CD4-positive, alpha-beta T cell treated with Interleukin-6 for 4 hours (primary cell): ENCODE measurements around the gene ELL.
"Not testable (repeated sequence)": the region's sequence is repeated elsewhere in the genome, so short reads cannot be mapped to it uniquely, and the experiment has no call there.

Source experiments
- DNase-seq: peaks from one replicate; pipeline ENCODE4 v3.0.0-alpha.2; 2020; ENCODE audit warnings: mixed read lengths

ELL gene

GRCh38 chr19:18521692-18522123, at the start of gene ELL:
TSS of gene ELL (minus strand) at chr19:18522070. CDS start at chr19:18522055, 15 bp downstream.
- no peak for DNase-seq

GRCh38 chr19:18568367-18568766, 46.5 kb upstream of the ELL start:
- no peak for DNase-seq

DNA sequence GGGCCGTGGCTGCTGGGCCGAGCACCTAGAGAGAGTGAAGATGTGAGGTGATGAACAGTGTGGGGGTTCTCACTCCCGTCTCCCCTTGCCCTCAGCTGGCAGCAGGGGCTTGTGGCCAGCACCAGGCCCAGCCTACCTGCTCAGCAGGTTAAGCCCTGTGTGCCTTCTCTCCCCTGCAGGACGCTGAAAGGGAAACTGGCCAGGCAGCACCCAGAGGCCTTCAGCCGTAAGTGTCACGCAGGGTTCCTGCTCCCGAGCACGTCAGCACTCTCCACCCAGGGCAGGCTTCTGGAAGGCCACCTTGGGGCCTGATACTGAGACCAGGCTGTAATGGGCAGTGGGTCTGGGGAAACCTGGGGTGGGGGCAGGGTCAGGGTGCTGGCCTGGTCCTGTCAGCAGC, 45.1 kb upstream of the ELL start:
- no peak for DNase-seq

- DNase-seq: no peak
Observed at GRCh38 chr19:18562086-18562485, 40.2 kb upstream of the ELL start.

DNA sequence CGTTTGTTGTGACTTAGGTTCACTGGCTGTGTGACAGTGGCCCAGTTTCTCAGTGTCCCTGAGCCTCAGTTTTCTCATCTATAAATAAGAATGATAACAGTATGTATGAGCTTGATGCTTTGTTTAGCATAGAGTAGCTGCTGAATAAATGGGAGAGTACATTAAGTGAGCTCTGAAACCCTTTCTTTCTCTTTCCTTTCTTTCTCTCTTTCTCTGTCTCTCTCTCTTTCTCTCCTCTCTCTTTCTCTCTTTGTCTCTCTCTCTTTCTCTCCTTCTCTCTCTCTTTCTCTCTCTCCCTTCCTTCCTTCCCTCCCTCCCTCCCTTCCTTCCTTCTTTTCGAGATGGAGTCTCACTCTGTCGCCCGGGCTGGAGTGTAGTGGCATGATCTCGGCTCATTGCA, 37.8 kb upstream of the ELL start:
- DNase-seq: no peak

GRCh38 chr19:18558604-18559003, 36.7 kb upstream of the ELL start:
- DNase-seq: no peak

- DNase-seq: no peak
Observed at GRCh38 chr19:18558202-18558555, 36.3 kb upstream of the ELL start.

DNA sequence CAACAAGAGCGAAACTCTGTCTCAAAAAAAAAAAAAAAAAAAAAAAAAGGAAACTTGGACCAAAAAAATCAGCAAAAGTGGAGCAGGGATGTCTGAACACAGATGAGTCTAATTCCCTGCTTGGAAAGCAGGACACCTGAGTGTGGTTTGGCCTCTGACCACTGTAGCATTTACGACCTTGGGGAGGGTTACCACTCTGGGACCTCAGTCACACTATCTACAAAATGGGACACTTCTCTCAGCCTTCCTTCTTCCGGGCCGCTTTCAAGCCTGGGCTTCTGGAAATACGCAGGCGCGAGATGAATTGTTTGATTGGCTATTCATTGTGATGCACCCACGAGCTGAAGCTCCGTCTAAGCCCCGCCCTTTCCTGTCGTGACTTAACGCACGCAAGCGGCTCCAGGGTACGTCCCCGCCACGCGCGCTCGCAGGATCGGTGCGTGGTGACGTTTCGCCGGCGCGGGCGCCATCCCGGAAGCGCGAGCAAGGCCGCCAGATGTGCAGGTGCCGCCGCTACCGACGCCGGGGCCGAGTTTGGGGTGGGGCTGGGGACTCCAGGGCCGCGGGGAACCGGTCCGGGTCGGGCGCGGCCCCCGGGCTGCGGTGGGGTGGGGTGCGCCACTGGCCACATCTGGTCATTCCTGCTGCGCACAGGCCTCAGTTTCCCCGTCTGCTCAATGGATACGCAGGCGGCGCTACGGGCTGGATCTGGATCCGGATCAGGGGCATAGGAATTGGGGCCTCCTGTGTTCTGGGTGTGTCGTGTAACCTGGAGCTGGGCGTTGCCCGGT, 35.7 kb upstream of the ELL start, which contains the start of gene KXD1:
Gene KXD1 (plus strand): TSS at position 460 of the 791 bp plus-strand sequence. CDS start 4,187 bp downstream, outside the sequence.
- peak; percentile 99 for DNase-seq

DNA sequence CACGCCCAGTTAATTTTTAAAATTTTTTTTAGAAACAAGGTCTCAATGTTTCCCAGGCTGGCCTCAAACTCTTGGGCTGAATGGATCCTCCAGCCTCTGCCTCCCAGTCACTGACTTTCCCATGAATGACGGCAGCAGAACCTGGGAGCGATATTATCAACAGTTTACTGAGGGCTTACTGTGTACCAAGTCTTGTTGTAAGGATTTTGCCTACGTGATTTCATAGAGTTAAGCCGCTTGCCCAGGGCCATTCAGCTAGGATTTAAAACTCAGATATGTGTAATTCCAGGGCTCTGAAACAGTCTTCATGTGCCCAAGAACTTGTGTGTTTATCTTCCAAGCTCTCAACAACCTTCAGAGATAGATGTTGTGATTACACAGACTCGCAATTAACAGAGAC, 29.8 kb upstream of the ELL start:
- DNase-seq: no peak

GRCh38 chr19:18543814-18544475, 22.1 kb upstream of the ELL start:
- peak; percentile 85 for DNase-seq

- DNase-seq: peak; percentile 97
Observed at GRCh38 chr19:18542941-18543813, 21.3 kb upstream of the ELL start, which contains the start of gene FKBP8. TSS of gene FKBP8 (minus strand) at chr19:18543573. CDS start at chr19:18541970, 1,603 bp downstream.

GRCh38 chr19:18541992-18542940, 20.4 kb upstream of the ELL start:
- no peak for DNase-seq

DNA sequence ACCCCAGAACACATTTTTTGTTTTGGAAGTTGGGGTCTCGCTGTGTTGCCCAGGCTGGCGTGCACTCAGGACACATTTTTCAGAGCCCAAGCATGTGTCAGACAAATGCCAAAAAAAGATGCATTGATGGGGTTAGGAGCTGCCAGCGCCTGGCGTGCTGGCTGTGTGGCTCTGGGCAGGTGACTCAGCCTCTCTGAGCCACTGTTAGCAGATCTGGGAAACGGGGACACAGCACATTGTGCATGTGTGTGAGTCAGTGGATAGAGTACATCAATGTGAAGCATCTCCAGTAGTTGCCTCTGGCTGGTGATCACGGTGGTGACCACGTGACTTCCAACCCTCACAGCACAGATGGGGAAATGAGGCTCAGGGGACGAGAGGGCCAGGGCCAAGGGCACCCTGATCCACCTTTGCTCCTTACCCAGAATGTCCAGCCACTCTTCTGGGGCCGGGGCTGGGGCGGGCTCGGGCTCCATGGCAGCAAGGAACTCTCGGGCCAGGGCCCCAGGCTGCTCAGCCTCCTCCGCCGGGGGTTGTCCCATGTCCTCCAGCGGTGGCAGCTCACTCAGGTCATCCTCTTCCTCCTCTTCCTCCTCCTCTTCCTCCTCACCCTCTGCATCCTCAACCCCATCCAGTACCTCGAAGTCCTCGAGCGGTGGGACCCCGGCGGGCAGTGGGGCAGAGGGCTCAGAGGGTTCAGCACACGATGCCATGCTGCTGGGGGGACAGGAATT, 19.6 kb upstream of the ELL start:
- DNase-seq: no peak

DNA sequence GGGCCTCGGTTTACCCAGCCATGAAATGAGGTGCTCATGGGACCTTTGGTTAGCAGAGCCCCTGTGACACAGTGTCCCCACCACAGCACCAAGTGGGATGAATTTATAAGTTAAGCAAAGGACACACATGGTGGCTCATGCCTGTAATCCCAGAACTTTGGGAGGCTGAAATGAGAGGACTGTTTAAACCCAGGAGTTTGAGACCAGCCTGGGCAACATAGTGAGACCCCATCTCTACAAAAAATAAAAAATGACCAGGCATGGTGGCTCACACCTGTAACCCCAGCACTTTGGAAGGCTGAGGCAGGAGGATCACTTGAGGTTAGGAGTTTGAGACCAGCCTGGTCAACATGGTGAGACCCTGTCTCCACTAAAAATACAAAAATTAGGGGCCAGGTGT, 18.3 kb upstream of the ELL start:
- DNase-seq: not testable (repeated sequence)

DNA sequence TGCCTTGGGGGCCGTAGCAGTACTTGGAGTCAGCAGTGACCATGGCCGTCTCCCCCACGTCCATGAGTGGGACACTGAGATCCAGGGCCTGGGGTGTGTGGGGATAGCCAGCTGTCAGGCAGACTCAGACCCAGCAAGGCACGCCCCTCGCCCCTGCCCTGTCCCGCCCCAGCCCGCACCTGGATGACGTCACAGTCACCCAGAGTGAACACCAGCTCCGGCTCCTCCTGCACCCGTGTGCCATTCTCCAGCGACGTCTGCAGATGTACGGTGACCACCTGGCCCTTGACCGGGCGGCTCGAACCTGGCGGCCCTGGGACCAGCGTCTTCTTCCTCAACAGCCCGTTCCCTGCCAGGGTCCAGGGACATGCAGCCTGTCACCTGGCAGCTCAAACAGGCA, 17.5 kb upstream of the ELL start:
- DNase-seq: no peak

GRCh38 chr19:18538115-18538514, 16.2 kb upstream of the ELL start:
- no peak for DNase-seq

DNA sequence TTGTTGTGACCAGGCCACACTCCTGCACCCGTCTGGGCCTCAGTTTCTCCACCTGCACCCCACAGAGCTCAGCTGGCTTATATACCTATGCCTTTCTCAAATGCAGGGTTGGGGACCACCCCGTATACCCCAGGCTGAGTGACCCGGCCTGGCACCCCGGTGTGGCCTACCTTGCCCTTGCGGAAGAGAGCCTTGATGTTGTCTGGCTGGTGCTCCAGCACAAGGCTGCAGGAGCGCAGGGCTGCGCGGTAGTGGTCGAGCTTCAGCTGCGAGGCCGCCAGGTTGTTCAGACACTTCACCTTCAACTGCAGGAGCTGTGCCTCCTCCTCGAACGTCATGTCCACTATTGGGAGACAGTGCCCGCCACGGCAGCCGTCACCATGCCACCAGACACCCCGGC, 15.6 kb upstream of the ELL start:
- DNase-seq: no peak

GRCh38 chr19:18536475-18536874, 14.6 kb upstream of the ELL start:
- DNase-seq: no peak

- DNase-seq: no peak
Observed at GRCh38 chr19:18533058-18533457, 11.2 kb upstream of the ELL start.

DNA sequence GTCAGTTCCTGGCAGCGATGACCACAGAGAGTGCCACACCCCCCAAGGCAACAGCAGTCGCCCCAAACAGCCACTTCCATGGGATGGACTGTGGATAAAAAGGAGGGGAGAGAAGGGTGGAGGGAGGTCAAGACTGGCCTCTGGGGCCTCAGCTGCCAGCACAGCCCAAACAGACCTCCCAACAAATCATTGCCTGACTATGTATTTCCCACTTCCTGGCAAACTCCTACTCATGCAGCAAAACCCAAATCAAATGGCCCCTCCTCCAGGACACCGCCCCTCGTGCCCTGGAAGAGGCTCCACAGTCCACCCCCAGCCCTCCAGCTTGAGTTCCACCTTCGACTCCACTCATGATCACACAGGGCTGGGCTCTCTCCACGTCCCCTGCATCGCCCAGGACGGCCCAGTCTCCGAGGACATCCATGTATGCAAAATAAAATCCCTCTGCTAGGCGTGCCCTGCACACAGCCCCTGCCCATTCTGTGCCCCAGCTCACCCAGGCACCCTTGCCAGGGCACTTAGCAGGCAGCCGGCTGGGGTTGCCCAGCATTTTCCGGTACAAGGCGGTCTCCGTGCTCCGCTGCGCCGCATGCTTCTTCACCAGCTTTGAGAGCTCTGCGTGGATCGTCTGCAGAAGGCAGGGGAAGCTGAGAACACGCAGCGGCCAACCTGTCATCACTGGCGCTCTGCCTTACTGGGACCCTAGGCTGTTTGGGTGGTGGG, 10.5 kb upstream of the ELL start:
- no peak for DNase-seq

GRCh38 chr19:18531485-18531884, 9.6 kb upstream of the ELL start:
- DNase-seq: no peak
